H1 (cell line): ENCODE results near the gene TSPEAR.

Experiments used
- BACH1 ChIP-seq: IDR thresholded peaks from 2 replicates; pipeline ENCODE4 v1.6.1; 2012; ENCODE audit warnings: low read length, improper control_type of control experiment
- CTCF ChIP-seq, 3 experiments: IDR thresholded peaks; 1 replicate in 2 of 3; 2 replicates in 1 of 3; pipeline versions ENCODE4 v1.5.1 to v1.6.1; 2011; ENCODE audit warnings: low read length in 3 of 3, mild to moderate bottlenecking in 3 of 3, inconsistent platforms in 2 of 3, low read depth in 1 of 3, moderate library complexity in 1 of 3; ENCODE audit not compliant: insufficient read depth in 1 of 3; ENCODE audit errors: control extremely low read depth in 1 of 3
- RFX5 ChIP-seq: IDR thresholded peaks from 2 replicates; pipeline ENCODE4 v1.6.1; 2011; ENCODE audit warnings: low read depth, low read length, improper control_type of control experiment, borderline replicate concordance

- TF ChIP-seq BACH1 = no peak
- TF ChIP-seq RFX5 = no peak
- TF ChIP-seq CTCF (IDR thresholded peaks at IDR 0.05; ENCODE audit: control extremely low read depth in 1 of 3, insufficient read depth in 1 of 3, low read depth in 1 of 3, low read length in 3 of 3) = no peak
Observed at GRCh38 chr21:44692798-44693512, 18.4 kb downstream of the TSPEAR start.
